Smooth muscle cell (in vitro differentiated cells): Measurements from ENCODE around the gene ADGRF1. TPM values are rescaled to one million over a fixed set of nuclear protein-coding genes. Genes with fewer than 3 reads are reported as not detected.

Experiments used
- DNase-seq: peaks from one replicate; lab custom pipeline; 2025; ENCODE audit not compliant: unreplicated experiment; lab: John Stamatoyannopoulos, UW
- H2AFZ ChIP-seq: fragments of 200-600 bp; sonication (generic); 2 replicates; pipeline ENCODE4 v1.6.0; 2016; ENCODE audit warnings: antibody characterized with exemption, low read depth, mild to moderate bottlenecking
- H3F3A ChIP-seq: fragments of 200-600 bp; sonication (generic); 2 replicates; pipeline ENCODE4 v1.6.0; 2017; ENCODE audit warnings: antibody characterized with exemption, low read depth
- H3K27ac ChIP-seq: fragments of 200-600 bp; sonication (generic); 2 replicates; pipeline ENCODE4 v1.5.1; 2016; ENCODE audit warnings: low read depth, mild to moderate bottlenecking
- H3K27me3 ChIP-seq: fragments of 200-600 bp; sonication (generic); 2 replicates; pipeline ENCODE4 v1.6.1; 2016; ENCODE audit warnings: low read depth, mild to moderate bottlenecking
- H3K36me3 ChIP-seq: fragments of 200-600 bp; sonication (generic); 2 replicates; pipeline ENCODE4 v1.5.1; 2016; ENCODE audit warnings: low read depth
- H3K4me1 ChIP-seq: fragments of 200-600 bp; sonication (generic); 2 replicates; pipeline ENCODE4 v1.5.1; 2016; ENCODE audit warnings: low read depth
- H3K4me2 ChIP-seq: fragments of 200-600 bp; sonication (generic); 2 replicates; pipeline ENCODE4 v1.6.0; 2016; ENCODE audit warnings: mild to moderate bottlenecking
- H3K4me3 ChIP-seq: fragments of 200-600 bp; sonication (generic); 2 replicates; pipeline ENCODE4 v1.5.1; 2016; ENCODE audit warnings: mild to moderate bottlenecking
- H3K79me2 ChIP-seq: fragments of 200-600 bp; sonication (generic); 2 replicates; pipeline ENCODE4 v1.6.0; 2016; ENCODE audit warnings: low read depth, mild to moderate bottlenecking
- H3K9ac ChIP-seq: fragments of 200-600 bp; sonication (generic); 2 replicates; pipeline ENCODE4 v1.6.0; 2016; ENCODE audit warnings: low read depth
- H3K9me3 ChIP-seq: fragments of 200-600 bp; sonication (generic); replicated peaks from 2 replicates; pipeline ENCODE4 v1.5.1; 2016; ENCODE audit warnings: low read depth
- H4K20me1 ChIP-seq: fragments of 200-600 bp; sonication (generic); 2 replicates; pipeline ENCODE4 v1.6.0; 2016; ENCODE audit warnings: low read depth
- CTCF ChIP-seq: fragments of 200-600 bp; sonication (generic); IDR thresholded peaks from 2 replicates; pipeline ENCODE4 v1.5.1; 2017; ENCODE audit warnings: borderline replicate concordance, mild to moderate bottlenecking, antibody characterized with exemption; ENCODE audit not compliant: insufficient read depth, poor library complexity, severe bottlenecking
- WGBS: methylation state at CpG from one replicate; pipeline ENCODE4 v1.1.7; 2016; ENCODE audit warnings: low lambda C conversion rate; 5-methylcytosine and 5-hydroxymethylcytosine counted together
- polyA plus RNA-seq: library from polyadenylated mRNA; unstranded; fragments of >200 nt; fragmentation: Nextera tagmentation; extraction: Ambion mirVana; gene quantifications from 2 replicates; pipeline ENCODE4 v1.2.1, GENCODE V29; 2016
- total RNA-seq: library from RNA; depleted of rRNA; stranded (reverse); fragments of >200 nt; gene quantifications from 2 replicates; pipeline ENCODE4 v1.2.3, GENCODE V29; 2014

Gene ADGRF1
- total and polyA plus RNA-seq, 2 experiments from 2014 or later = not detected

- Histone ChIP-seq H3K4me1 (no peaks in the 10 kb centered on the region), H3K79me2 (no peaks in the 10 kb centered on the region), H2AFZ (no peak overlapping the region), H3K27me3 (no peaks in the 10 kb centered on the region), H3K4me3 (no peak overlapping the region), H4K20me1 (no peaks in the 10 kb centered on the region), H3K4me2 (no peak overlapping the region), H3K9ac (no peak overlapping the region), H3K27ac (no peak overlapping the region), H3F3A (no peaks in the 10 kb centered on the region), H3K36me3 (no peaks in the 10 kb centered on the region), H3K9me3 (no peaks in the 10 kb centered on the region)
- TF ChIP-seq CTCF = no peak
- WGBS = 97% methylated on average over 3 of the region's 3 CpGs
- DNase-seq = no peak
Measured at GRCh38 chr6:46989398-46989797, 52.7 kb downstream of the ADGRF1 start.

GRCh38 chr6:46985943-46986342, 56.2 kb downstream of the ADGRF1 start:
- no peak overlapping the region for H3K4me3 ChIP-seq
- no peaks in the 10 kb centered on the region for H3K79me2 ChIP-seq
- TF ChIP-seq CTCF = no peak
- H3K4me2 ChIP-seq = no peak overlapping the region
- no peaks in the 10 kb centered on the region for H3F3A ChIP-seq
- H3K27ac ChIP-seq = no peak overlapping the region
- no peaks in the 10 kb centered on the region for H4K20me1 ChIP-seq
- DNase-seq = no peak
- no peaks in the 10 kb centered on the region for H3K36me3 ChIP-seq
- H3K4me1 ChIP-seq = no peaks in the 10 kb centered on the region
- whole genome bisulfite sequencing = 62% methylated on average over 3 of the region's 3 CpGs
- H3K9ac ChIP-seq = no peak overlapping the region
- H2AFZ ChIP-seq = no peak overlapping the region
- no peaks in the 10 kb centered on the region for H3K27me3 ChIP-seq
- no peaks in the 10 kb centered on the region for H3K9me3 ChIP-seq

- H3K4me3 ChIP-seq = no peak overlapping the region
- H3K79me2 ChIP-seq = no peaks in the 10 kb centered on the region
- H3K27me3 ChIP-seq = no peaks in the 10 kb centered on the region
- H3F3A ChIP-seq = no peaks in the 10 kb centered on the region
- peak overlapping the region; percentile 84 for H3K27ac ChIP-seq
- TF ChIP-seq CTCF = no peak
- no peaks in the 10 kb centered on the region for H3K36me3 ChIP-seq
- H3K9ac ChIP-seq = peak overlapping the region; percentile 39
- no peaks in the 10 kb centered on the region for H4K20me1 ChIP-seq
- no peaks in the 10 kb centered on the region for H3K4me1 ChIP-seq
- no peak overlapping the region for H2AFZ ChIP-seq
- peak overlapping the region; percentile 50 for H3K4me2 ChIP-seq
- no peak for DNase-seq
- H3K9me3 ChIP-seq = no peaks in the 10 kb centered on the region
Measured at GRCh38 chr6:46983007-46983411, 59.1 kb downstream of the ADGRF1 start.

GRCh38 chr6:46979206-46979605, 62.9 kb downstream of the ADGRF1 start:
- Histone ChIP-seq H3K9me3 (no peaks in the 10 kb centered on the region), H3K79me2 (no peaks in the 10 kb centered on the region), H3K27ac (no peak overlapping the region), H3K4me3 (no peak overlapping the region), H2AFZ (no peak overlapping the region), H3K4me2 (no peak overlapping the region), H3F3A (no peaks in the 10 kb centered on the region), H4K20me1 (no peaks in the 10 kb centered on the region), H3K4me1 (no peaks in the 10 kb centered on the region), H3K27me3 (no peaks in the 10 kb centered on the region), H3K36me3 (no peaks in the 10 kb centered on the region), H3K9ac (no peak overlapping the region)
- DNase-seq = no peak
- TF ChIP-seq CTCF = no peak
- 80% methylated on average over 4 of the region's 4 CpGs for WGBS
